GM21737 (cell line): ENCODE results near the gene PREX1.

Source experiments
- ATAC-seq: cut with Tn5 transposase; IDR thresholded peaks from one replicate; pipeline ENCODE4 v1.9.1; 2021; ENCODE audit warnings: mild to moderate bottlenecking, moderate library complexity; ENCODE audit not compliant: unreplicated experiment

PREX1 gene

DNA sequence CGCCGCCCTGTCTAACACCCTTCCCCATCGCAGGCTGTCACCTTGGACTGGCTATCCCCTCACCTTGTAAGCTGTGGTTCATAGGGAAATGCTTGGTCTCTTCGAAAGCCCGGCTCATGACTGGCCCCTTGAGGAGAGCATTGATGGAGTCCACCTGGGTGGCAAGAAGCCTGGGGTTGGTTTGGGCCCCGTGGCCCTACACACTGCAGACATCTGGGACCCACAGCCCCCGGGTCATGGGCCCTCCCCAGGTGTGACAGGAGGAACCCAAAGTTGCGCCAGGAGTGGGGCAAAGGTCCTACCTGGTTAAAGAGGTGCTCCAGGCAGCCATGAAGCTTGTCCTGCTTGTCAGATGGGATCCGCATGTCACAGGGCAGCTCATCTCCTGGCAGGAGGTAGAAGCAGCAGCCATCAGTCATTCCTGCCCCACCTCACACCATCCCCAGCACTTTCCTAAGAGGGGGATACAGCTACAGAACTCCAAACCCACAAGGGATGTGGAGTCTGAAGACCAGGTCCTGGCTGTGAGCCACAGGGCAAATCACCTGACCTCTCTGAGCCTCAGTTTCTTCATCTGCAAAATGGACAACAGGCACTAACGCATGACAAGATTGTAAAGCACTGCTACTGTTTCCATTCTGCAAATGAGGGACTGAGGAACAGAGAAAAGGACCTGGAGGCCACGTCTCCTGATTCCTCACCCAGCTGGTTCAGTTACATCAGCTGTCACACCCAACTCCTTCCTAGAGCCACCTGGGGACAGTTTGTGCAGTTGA is 185.5 kb downstream of the PREX1 start:
- ATAC-seq = no peak

DNA sequence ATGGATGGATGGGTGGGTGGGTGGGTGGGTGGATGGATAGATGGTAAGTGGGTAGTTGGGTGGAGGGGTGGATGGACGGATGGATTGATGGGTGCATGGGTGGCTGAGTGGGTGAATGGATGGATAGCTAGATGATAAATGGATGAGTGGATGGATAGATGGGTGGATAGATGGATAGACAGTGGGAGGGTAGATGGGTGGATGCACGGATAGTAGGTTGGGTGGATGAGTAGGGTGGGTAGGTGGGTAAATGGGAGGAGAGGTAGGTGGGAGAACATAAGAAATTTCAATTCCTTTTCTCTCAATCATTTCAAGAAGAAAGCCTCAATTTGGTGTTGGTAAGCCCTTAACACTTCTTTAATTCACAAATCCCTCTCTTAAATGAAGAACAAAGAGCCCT is 186.9 kb downstream of the PREX1 start:
- ATAC-seq = no peak

DNA sequence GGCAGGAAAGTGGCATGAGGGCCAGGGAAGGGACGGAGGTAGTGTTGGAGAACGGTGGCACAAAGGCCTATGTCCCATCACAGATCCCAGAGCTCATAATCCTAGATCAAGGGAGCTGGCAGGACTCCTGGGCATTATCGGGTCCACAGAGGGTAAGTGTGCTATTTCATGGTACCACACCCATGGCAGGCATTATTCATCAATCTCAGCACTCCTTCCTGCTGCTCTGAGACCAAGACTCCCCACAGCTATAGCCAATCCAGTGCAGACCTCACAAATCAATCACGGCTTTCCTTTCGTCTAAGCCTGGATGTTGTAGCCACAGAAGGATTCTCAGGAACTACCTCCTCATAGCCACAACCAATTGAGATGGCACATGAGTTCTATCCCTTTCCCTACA is 187.9 kb downstream of the PREX1 start:
- ATAC-seq = no peak

DNA sequence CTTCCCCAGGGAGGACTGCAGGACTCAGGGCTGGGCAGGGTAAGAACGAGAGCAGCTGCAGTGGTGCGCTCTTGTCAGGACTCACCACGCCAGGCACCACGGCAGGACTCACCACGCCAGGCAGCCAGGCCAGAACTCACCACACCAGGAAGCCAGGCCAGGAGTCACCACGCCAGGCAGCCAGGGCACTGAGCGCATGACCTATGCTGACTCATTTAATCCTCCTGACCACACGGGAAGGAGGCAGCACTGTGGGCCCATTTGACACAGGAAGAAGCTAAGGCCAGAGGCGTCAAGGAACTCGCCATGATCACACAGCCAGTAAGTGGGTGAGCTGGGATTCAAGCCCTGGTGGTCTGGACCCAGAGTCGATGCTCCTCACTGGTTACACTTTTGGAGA is 189.3 kb downstream of the PREX1 start:
- ATAC-seq = no peak

DNA sequence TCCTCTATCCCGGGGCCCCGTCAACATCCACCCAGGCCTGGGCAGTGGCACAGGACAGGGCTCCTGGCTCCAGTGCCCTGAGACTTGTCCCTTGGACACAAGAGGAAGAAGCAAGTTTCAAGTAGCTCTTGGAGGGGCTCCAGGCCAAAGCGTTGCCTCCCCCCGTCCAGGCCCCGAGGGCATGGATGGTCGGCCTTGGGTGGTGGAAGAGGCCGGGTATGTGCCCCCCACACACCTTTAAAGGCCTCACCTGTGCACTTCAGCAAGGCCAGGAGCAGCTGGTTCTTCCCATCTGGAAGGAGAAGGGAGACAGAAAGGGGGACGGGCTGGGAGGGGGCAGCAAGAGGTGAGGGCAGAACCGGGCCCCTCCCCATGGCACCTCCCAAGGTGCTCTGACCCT is 190.3 kb downstream of the PREX1 start:
- no peak for ATAC-seq

DNA sequence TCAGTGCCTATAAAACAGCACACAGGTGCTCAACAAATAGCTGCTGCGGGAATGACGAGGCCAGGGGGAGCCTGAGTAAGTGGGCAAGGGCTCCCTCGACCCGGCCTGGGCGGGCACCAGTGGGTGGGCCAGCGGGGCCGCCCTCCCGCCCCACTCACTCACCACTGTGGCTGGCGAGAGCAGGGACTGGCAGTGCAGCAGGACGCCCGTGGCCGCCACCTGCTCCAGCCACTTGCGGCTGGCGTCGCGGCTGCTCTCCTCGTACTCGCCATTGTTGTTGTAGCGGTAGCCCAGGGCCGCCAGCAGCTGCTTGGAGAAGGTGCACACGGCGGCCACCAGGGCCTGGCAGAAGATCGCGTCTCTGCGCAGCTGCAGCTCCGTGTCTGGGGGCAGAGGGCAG is 191.5 kb downstream of the PREX1 start:
- no peak for ATAC-seq

DNA sequence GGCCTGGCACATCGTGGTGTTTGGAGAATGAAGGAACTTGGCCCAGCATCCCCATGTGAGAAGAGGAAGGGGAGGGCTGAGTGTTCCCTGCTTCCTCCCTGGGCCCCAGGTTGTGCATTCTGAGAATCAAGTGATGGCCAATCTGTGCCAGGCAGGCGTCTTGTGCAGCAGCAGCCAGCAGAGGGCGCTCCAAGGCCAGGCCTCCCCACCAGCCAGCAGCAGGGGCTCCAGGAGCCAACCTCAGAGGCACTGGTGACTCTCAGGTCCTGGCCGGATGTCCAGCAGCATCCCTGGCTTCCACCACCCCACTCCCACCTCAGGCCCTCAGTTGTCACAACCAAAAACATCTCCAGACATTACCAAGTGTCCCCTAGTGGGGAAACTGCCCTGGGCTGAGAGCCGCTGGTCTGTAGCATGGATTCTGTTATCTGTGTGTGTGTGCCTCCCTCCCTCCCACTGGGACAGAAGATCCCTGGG is 192.0 kb downstream of the PREX1 start:
- ATAC-seq = no peak

DNA sequence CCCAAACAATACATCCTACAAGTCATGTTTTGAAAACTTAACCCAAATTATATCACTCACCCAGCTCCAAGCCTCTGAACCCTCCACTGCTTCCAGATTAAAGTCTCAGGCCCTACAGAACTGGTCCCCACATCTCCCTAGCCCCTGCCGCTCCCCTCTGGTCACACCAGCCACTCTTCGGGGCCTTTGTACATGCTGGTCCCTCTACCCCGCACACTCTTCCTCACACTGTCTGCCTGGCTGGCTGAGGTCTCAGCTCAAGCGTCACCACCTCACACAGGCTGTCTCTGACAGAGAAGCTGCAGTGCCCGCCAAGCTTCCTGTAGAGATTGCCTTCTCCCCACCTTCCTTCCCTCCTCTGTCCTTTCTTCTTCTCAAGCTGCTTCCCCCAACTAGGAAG is 192.4 kb downstream of the PREX1 start:
- no peak for ATAC-seq

DNA sequence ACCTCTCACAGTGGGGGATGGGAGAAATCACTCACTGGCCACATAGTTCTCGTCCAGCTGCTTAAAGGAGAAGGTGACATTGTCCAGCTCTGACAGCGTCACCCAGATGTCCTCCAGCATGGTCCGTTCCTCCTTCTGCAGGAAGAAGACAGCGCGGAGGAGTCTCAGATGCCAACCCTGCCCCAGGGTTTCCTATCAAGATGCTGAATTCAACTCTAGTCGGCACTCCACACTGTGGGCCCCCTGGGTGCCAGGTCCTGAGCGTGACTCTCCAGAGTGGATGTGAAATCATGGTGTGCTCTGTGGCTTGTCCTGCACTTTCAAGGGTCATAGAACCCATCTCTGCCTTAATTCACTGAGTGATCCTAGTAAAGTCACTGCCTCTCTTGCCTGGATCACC is 193.2 kb downstream of the PREX1 start:
- ATAC-seq = no peak

DNA sequence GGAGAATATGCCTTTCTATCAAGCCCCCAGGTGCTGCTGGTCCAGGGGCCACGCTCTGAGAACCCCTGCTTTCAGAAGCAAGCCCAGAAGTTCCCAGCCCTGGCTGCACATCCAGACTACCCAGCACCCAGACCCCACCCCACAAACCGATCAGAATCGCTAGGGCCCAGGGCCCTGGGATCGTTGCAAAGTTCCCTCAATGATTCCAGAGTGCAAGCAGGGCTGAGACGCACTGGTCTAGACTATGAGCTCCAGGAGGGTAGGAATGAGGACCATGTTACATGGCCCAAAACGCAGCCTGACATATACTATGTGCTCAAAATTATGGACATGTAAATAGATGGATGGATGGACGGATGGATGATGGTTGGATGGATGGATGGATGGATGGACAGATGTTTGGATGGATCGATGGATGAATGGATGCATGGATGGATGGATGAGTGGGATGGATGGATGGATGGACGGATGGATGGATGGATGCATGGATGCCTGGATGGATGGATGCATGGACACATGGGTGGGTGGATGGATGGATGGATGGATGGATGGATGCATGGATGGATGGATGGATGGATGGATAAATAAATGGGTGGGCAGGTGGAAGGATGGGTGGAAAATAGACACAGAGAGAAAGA is 194.1 kb downstream of the PREX1 start:
- ATAC-seq = no peak

DNA sequence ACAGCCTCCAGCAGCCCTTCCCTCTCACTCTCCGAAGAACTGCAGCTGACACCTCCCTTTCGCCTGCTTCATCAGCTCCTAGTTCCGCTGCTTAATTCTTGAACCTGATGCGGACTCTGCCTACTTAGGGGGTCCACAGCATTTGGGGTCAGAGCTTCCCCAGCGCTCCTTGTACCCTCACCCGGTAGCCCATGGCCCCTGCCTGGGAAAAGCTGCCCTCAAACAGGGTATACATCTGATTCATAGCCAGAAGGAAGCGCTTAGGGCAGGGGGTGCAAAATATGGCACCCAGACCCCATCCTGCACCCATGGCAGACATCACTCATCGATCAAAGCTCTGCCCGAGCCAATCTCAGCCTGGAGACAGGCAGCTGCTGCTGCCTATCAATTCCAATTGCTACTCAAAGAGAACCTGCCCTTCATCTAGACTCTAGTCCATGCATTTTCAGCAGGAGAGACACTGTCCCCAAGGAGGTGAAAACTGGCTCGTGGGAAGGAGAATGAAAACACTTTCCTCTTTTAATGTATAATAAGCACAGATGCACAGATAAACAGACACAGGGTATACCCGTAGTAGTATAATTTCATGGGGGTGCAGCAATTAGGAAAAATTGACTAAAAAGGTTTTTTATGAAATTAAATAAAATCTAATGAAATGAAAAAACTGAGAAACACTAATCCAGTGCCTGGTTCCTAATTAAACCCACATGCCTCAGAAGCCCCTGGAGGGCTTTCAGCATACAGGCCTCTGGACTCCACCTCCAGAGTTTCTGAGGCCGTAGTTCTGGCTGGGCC is 194.8 kb downstream of the PREX1 start:
- no peak for ATAC-seq

DNA sequence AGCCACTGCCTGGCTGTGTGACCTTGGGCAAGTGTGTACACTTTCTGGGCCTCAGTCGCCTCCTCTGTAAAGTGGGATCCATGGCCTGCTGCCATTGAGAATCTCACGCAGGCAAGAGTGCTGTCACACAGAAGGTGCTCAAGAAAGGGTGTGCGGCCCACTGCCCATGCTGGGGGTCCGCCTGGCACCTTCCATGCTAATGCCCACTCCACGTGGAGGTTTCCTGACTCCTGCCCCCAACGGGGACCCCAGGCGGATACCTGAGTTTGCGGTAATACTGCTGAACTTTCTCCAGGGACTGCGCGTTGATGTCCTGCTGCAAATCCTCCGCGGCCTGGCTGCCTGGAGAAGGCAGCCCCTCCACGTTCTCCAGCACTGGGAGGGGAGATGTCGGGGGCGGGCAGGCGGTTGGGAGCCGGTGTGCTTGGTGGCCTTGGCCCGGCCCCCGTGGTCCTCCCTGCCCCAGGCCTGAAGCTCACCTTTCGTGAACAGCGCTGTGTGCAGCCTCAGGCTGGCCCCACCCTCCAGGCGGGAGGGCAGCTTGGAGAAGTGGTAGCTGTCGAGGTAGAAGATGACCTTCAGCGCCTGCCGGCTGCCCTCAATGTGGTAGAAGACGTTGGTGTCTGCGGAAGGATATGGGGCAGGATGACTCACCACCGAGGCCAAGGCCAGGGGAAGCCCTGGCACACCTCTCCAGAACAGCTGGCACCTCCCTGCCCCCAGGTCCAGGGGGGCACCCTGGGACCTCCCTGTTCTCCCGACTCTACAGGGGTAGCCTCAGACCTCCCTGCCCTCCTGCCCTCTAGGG is 195.6 kb downstream of the PREX1 start:
- no peak for ATAC-seq

DNA sequence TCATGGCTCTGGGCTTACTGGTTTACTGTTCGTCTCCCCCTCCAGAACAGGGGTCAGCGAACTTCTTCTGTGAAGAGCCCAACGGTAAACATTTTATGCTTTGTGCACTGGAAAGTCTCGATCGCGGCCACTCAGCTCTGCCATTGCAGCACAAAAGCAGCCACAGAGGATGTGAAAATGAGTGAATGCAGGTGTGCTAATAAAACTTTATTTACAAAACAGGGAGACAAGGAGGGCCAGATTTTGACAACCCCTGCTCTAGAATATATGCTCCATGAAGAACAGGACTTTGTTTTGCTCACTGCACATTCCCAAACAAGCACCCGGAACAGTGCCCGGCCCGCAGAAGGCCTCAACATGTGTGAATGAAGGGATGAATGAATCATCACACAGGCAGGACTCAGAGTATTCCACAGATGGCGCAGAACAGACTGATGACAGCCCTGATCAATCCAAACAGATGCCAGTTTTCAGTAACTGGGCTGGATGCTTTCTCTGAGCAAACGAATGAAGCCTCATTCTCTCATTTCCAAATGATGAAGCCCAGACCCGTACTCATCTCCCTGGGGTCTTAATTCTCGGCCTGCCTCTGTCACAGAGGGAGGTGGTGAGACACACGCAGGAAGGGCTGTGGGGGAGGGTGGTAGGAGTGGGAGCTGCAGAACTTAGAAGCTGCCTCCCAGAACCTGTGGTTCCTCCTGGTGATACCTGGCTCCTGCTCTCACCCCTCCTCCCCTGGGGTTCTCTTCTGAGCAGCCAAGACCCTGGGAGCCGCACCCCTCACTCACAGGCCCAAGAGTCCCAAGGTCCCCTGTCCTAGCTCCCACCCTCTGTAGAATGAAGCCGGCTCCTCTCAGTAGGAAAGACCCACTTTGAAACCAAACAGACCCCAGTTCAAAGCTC is 196.4 kb downstream of the PREX1 start:
- no peak for ATAC-seq

DNA sequence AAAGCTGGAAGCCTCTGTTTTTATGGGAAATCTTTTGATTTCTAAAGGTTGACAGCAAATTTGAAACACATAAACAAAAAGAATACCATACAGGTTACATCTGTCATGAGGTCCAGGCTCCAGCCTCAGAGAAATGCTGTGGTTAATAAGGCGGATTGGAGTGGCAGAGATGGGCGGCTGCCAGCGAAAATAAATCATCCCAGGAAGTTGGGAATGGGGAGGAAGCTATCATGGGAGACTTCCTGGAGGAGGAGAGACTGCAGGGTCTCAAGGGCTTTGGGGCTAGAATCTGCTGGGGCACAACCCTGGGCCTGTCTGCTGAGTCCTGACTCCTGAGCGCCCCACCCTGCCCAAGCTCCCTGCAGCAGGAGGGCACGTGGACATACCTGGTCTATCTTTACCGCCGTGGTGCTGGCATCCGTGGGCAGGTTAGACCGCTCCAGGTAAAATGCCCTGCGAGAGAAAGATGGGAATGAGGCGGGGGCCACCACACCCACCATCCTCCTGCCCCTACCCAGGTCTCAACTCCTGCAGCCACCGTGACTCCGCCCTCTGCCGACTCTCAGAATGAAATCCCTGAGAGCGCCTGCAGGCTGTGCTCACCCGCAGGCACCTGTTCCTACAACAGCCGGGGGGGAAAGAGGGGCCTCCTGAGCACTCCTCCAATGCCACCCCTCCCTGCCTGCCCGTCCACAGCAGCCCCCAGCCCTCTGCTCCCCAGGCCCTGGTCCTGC is 197.3 kb downstream of the PREX1 start:
- no peak for ATAC-seq

DNA sequence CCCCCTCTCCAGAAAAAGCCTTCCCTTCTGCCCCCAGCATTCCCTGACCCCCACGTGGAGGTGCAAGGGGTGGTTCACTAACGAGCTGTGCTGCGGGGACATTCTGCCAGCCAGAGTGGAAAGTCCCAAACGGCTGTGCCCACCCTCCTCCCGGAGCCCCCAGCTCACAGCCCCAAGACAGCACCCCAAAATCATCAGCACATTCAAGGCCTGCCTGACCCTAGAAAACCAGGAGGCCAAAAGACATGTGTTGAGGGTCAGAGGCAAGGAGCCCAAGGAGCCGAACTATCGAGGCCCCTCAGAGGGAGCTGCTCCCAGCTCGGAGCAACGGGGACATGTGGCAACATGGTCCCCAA is 197.9 kb downstream of the PREX1 start:
- no peak for ATAC-seq

DNA sequence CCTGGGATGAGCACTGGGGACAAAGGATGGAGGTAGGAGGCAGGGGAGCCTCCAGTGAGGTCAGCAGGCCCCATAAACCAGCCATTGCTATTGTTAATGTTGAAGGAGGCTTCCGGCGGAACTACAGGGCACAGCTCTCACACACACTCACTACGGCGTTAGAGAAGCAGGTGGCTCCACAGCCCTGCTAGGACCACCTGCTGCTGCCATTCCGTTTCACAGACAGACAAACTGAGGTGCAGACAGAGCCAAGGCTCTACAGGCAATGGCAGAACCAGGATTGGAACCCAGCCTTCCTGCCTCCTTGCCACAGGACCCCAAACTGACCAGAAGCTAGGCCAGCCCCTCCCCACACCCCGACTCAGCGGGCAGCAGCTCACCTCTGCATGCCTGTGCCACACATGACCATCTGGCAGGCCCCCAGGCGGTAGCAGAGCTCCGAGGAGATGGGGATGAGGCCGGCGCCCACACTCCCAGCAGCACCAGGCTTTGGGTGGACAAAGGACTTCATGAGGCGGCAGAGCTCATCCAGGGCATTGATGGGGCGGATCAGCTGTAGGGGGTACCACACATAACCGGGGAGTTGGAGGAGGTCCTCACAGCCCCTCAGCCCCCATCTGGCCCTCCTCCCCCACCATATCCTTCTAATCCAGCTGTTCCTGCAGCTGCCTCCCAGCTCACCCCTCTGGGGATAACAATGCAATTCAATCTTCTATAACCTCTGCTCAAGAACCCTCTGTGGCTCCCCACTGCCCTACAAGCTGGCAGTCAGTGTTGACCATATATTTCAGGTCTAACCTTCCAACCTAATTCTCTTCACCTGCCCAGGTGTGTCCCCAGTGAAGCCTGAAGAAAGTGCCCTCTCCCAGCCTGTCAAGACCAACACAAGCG is 198.5 kb downstream of the PREX1 start:
- no peak for ATAC-seq

DNA sequence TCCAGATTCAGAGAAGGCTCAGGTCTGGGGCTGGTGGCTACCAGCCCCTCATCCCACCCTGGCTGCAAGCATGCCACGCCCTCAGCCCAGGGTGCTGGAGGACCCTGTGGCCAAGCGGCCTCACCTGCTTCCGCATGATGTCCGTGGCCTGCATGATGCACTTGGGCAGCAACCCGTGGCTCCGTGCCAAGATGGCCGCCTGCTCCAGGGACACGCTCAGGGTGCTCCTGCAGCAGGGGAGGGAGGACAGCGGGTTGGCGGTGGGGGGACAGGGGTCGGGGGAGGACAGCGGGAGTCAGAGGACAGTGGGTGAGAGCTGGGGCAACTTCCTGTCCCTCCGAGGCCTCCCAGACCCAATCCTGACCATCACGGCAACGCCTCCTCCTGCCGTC is 200.1 kb downstream of the PREX1 start:
- no peak for ATAC-seq

DNA sequence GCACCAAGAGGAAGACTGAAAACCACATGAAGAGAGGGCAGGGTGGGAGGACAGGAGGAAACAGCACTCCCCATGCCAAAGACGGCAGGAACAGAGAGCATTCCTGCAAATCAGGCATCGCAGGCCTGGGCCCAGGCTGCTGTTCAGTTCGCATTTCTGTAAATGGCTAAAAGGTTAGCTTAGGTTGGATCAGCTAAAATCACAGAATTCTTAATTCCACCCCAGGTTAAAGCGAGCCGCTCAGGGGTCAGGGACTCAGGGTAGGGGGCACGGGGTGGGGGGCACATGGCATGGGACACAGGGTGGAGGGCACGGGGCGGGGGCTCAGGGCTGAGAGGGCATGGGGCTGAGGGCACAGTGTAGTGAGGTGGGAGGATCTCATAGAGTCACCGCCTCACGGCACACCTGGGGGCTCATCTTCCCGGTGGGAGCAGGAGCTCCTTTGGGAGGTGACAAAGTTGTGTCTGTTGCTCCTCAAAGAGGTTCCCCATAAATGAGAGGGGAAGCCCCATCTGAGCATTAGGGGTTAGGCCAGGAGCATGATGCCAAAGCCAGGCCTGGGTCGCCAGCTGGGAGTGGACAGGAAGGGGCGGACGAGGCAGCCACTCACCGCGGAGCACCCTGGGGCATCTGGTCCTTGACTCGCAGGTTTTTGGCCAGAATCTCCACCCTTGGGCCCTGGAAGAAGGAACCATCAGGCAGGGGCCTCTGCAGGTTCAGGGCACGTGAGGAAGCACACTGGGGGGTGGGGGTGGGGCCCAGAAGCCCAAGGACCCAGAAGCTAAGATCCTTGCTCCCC is 200.7 kb downstream of the PREX1 start:
- no peak for ATAC-seq
